GM19099 (cell line): ENCODE data around the gene NSMCE4A.

Experiments used
- POLR2A ChIP-seq: IDR thresholded peaks from 3 replicates; pipeline ENCODE4 v1.6.1; 2011; ENCODE audit warnings: low read depth; ENCODE audit not compliant: insufficient read length; ENCODE audit errors: extremely low read depth

Gene NSMCE4A

GRCh38 chr10:121998462-121998861, 23.4 kb upstream of the NSMCE4A start:
- no peak for TF ChIP-seq POLR2A

- TF ChIP-seq POLR2A: no peak
Observed at GRCh38 chr10:121994429-121994941, 19.5 kb upstream of the NSMCE4A start.

- no peak for TF ChIP-seq POLR2A
Observed at GRCh38 chr10:121990015-121990677, 15.1 kb upstream of the NSMCE4A start.

- TF ChIP-seq POLR2A: no peak
Observed at GRCh38 chr10:121988361-121989324, 13.6 kb upstream of the NSMCE4A start, which contains the start of gene TACC2. Gene TACC2 (plus strand): TSS chr10:121989163. CDS start chr10:122021982, 32,819 bp downstream.

- no peak for TF ChIP-seq POLR2A
Observed at GRCh38 chr10:121984463-121984862, 9.4 kb upstream of the NSMCE4A start.

- no peak for TF ChIP-seq POLR2A
Observed at GRCh38 chr10:121983852-121984251, 8.8 kb upstream of the NSMCE4A start.

GRCh38 chr10:121981346-121981745, 6.3 kb upstream of the NSMCE4A start:
- no peak for TF ChIP-seq POLR2A

- TF ChIP-seq POLR2A: no peak
Observed at GRCh38 chr10:121978511-121978910, 3.5 kb upstream of the NSMCE4A start.

- no peak for TF ChIP-seq POLR2A
Observed at GRCh38 chr10:121976607-121977006, 1.6 kb upstream of the NSMCE4A start.

GRCh38 chr10:121975295-121976086, 474 bp upstream of the NSMCE4A start:
- no peak for TF ChIP-seq POLR2A

- TF ChIP-seq POLR2A: no peak
Observed at GRCh38 chr10:121974019-121974534, 940 bp downstream of the NSMCE4A start.

GRCh38 chr10:121965996-121966395, 9.0 kb downstream of the NSMCE4A start:
- TF ChIP-seq POLR2A: no peak

GRCh38 chr10:121961456-121961855, 13.6 kb downstream of the NSMCE4A start:
- no peak for TF ChIP-seq POLR2A

- TF ChIP-seq POLR2A: no peak
Observed at GRCh38 chr10:121959671-121960070, 15.3 kb downstream of the NSMCE4A start.

- no peak for TF ChIP-seq POLR2A
Observed at GRCh38 chr10:121956111-121957061, 18.6 kb downstream of the NSMCE4A start.
